CD14-positive monocyte (primary cell): ENCODE measurements around the gene GFOD1. TPM values are rescaled to one million over a fixed set of nuclear protein-coding genes. Genes with fewer than 3 reads are reported as not detected.

ENCODE experiments used
- DNase-seq, 3 donors: peaks; one replicate each; pipeline ENCODE4 v3.0.0-alpha.2; 2011 to 2022
- H2AFZ ChIP-seq: 2 replicates; pipeline ENCODE4 v1.6.0; 2012; ENCODE audit warnings: mild to moderate bottlenecking, low read depth, low read length, inconsistent platforms; ENCODE audit not compliant: insufficient read depth, poor library complexity, severe bottlenecking
- H3K27ac ChIP-seq, 2 donors: 1 replicate in 1 of 2; 2 replicates in 1 of 2; pipeline ENCODE4 v1.5.1; 2012 to 2013; ENCODE audit warnings: low read length in 2 of 2, control low read depth in 1 of 2, inconsistent platforms in 1 of 2, low read depth in 1 of 2, mild to moderate bottlenecking in 1 of 2
- H3K27me3 ChIP-seq, 2 donors: one replicate each; pipeline versions ENCODE4 v1.6.0 to v1.6.1; 2011 to 2013; ENCODE audit warnings: low read length in 2 of 2; ENCODE audit not compliant: control insufficient read depth in 2 of 2, insufficient read depth in 2 of 2
- H3K36me3 ChIP-seq, 2 donors: replicated peaks in 1 of 2; 1 replicate in 1 of 2; 2 replicates in 1 of 2; pipeline versions ENCODE4 v1.5.1 to v1.6.1; 2012 to 2013; ENCODE audit warnings: low read length in 2 of 2, control low read depth in 1 of 2, inconsistent platforms in 1 of 2, mild to moderate bottlenecking in 1 of 2; ENCODE audit not compliant: insufficient read depth in 2 of 2, control insufficient read depth in 1 of 2
- H3K4me1 ChIP-seq, 2 donors: 1 replicate in 1 of 2; 2 replicates in 1 of 2; pipeline versions ENCODE4 v1.5.1 to v1.6.1; 2012 to 2013; ENCODE audit warnings: low read length in 2 of 2, control low read depth in 1 of 2, inconsistent platforms in 1 of 2, mild to moderate bottlenecking in 1 of 2, moderate library complexity in 1 of 2; ENCODE audit not compliant: insufficient read depth in 2 of 2, control insufficient read depth in 1 of 2
- H3K4me2 ChIP-seq: replicated peaks from 2 replicates; pipeline ENCODE3; 2012; ENCODE audit warnings: low read length, moderate library complexity, mild to moderate bottlenecking; ENCODE audit not compliant: poor library complexity, severe bottlenecking; ENCODE audit errors: extremely low read depth
- H3K4me3 ChIP-seq, 3 experiments: fragments of 200-600 bp in 1 of 3; sonication (generic) in 1 of 3; replicated peaks in 1 of 3; 1 replicate in 2 of 3; 2 replicates in 1 of 3; pipeline ENCODE4 v1.5.1; 2011 to 2013; ENCODE audit warnings: low read length in 3 of 3, mild to moderate bottlenecking in 3 of 3, control low read depth in 2 of 3, low read depth in 2 of 3, inconsistent platforms in 1 of 3, moderate library complexity in 1 of 3
- H3K79me2 ChIP-seq: 2 replicates; pipeline ENCODE4 v1.6.0; 2012; ENCODE audit warnings: mild to moderate bottlenecking, control low read depth, inconsistent platforms, low read length, moderate library complexity; ENCODE audit not compliant: insufficient read depth
- H3K9ac ChIP-seq: 2 replicates; pipeline ENCODE4 v1.6.0; 2017; ENCODE audit warnings: low read length, mild to moderate bottlenecking; ENCODE audit not compliant: insufficient read depth, poor library complexity, severe bottlenecking
- H3K9me3 ChIP-seq, 2 donors: replicated peaks in 1 of 2; 1 replicate in 1 of 2; 2 replicates in 1 of 2; pipeline versions ENCODE4 v1.5.1 to v1.6.1; 2012 to 2013; ENCODE audit warnings: low read length in 2 of 2, control low read depth in 1 of 2; ENCODE audit not compliant: control insufficient read depth in 1 of 2, insufficient read depth in 1 of 2
- H4K20me1 ChIP-seq: 2 replicates; pipeline ENCODE4 v1.6.0; 2012; ENCODE audit warnings: mild to moderate bottlenecking, low read length, control low read depth, moderate library complexity; ENCODE audit not compliant: insufficient read depth
- H3K27ac Mint-ChIP-seq, 7 donors: one replicate each; pipeline ENCODE4 v1.8.0; 2020; ENCODE audit warnings: mild to moderate bottlenecking in 7 of 7, mixed read lengths in 7 of 7, moderate library complexity in 6 of 7, inconsistent platforms in 2 of 7
- H3K27me3 Mint-ChIP-seq, 3 donors: one replicate each; pipeline ENCODE4 v1.8.0; 2021 to 2022; ENCODE audit warnings: low read depth in 3 of 3, mild to moderate bottlenecking in 3 of 3, mixed read lengths in 3 of 3, moderate library complexity in 3 of 3, inconsistent platforms in 1 of 3
- H3K36me3 Mint-ChIP-seq, 2 donors: one replicate each; pipeline ENCODE4 v1.8.0; 2020; ENCODE audit warnings: mixed read lengths in 2 of 2, inconsistent platforms in 1 of 2, mild to moderate bottlenecking in 1 of 2
- H3K4me1 Mint-ChIP-seq: one replicate; pipeline ENCODE4 v1.8.0; 2020; ENCODE audit warnings: mild to moderate bottlenecking, mixed read lengths
- H3K4me3 Mint-ChIP-seq, 2 donors: one replicate each; pipeline ENCODE4 v1.8.0; 2020; ENCODE audit warnings: mild to moderate bottlenecking in 2 of 2, mixed read lengths in 2 of 2, moderate library complexity in 1 of 2
- H3K9me3 Mint-ChIP-seq, 7 donors: one replicate each; pipeline ENCODE4 v1.8.0; 2020 to 2022; ENCODE audit warnings: mixed read lengths in 7 of 7, mild to moderate bottlenecking in 6 of 7, moderate library complexity in 6 of 7, inconsistent platforms in 2 of 7
- WGBS: methylation state at CpG from one replicate; pipeline ENCODE4 v1.1.5; 2013; ENCODE audit warnings: missing lambda C conversion rate; ENCODE audit not compliant: insufficient coverage; 5-methylcytosine and 5-hydroxymethylcytosine counted together
- intact Hi-C, 2 donors: fragments of 100-400 bp; cut with micrococcal nuclease; formaldehyde crosslinking; loops; one replicate each; pipeline versions ENCODE4 v1.15.0 to v1.15.1; 2023
- polyA plus RNA-seq, 3 donors: library from polyadenylated mRNA; depleted of rRNA in 1 of 3; unstranded in 2 of 3; stranded (reverse) in 1 of 3; fragments of 300-500 nt in 2 of 3; fragments of >200 nt in 1 of 3; fragmentation: Illumina TruSeq in 2 of 3; gene quantifications; 1 replicate in 2 of 3; 2 replicates in 1 of 3; pipeline ENCODE4 v1.2.3, GENCODE V29; 2012 to 2021
- TF ChIP-seq, protein P1 (sequence below): fragments of 200-600 bp; IDR thresholded peaks from one replicate; pipeline ENCODE4 v1.8.0; 2022; ENCODE audit warnings: antibody characterized with exemption, mild to moderate bottlenecking

Gene GFOD1
- polyA plus RNA-seq, 3 donors, result 2.4 to 8.7 (median 2.4) TPM

DNA sequence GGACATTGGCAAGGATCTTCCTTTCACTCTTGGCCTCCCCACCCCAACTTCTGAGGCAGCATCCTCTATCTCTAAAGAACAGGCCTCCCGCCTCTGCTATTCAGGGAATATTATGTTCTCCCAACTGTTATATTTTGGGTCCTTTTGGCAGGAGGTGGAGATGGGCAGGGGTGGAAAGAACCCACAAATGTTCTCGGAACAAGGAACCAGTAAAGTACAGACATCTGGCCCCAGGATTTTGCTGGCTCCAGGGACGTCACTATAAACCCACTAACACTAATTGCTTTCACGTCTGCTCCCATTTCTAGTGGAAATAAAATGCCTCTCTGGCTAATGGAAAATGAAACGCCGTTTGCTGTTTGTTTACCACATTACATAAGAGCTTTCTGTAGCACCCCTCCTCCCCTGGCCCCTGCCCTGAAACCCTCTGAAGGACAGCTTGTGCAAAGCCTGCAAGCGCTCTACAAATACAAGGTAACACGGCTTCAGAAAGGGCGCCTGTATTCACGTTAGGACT is 81.4 kb downstream of the GFOD1 start:
- Histone ChIP-seq H3K27me3 (no peaks in the 10 kb centered on the region), H3K4me2 (peak overlapping the region; percentile 6), H3K9ac (no peak overlapping the region), H3K27ac (peak overlapping the region; percentile 91 to 98), H2AFZ (peak overlapping the region; percentile 9), H3K4me1 (peaks cover 62 to 78% of the 10 kb centered on the region in 2 donors), H3K79me2 (peaks cover 25% of the 10 kb centered on the region), H3K4me3 (peak overlapping the region in 1 of 3 experiments; percentile 2), H4K20me1 (no peaks in the 10 kb centered on the region), H3K9me3 (no peaks in the 10 kb centered on the region), H3K36me3 (no peaks in the 10 kb centered on the region)
- Mint-ChIP-seq H3K4me1 (peaks cover 67% of the 10 kb centered on the region), H3K27ac (peak overlapping the region; percentile 99 to 100 (median 100)), H3K4me3 (no peak overlapping the region), H3K36me3 (peaks cover 5 to 14% of the 10 kb centered on the region in 2 donors), H3K27me3 (peaks cover 0 to 6% (median 0%) of the 10 kb centered on the region in 3 donors), H3K9me3 (peaks cover 0 to 3% (median 1%) of the 10 kb centered on the region in 7 donors)
- intact Hi-C loops, result loop anchor here in 1 of 2 donors (5.0 to 10.0 kb wide), 2 partner anchors 49 to 121 kb away; no protein-coding TSS in a partner anchor
- WGBS, result 33% methylated on average over 1 of the region's 10 CpGs
- TF ChIP-seq, protein P1, sequence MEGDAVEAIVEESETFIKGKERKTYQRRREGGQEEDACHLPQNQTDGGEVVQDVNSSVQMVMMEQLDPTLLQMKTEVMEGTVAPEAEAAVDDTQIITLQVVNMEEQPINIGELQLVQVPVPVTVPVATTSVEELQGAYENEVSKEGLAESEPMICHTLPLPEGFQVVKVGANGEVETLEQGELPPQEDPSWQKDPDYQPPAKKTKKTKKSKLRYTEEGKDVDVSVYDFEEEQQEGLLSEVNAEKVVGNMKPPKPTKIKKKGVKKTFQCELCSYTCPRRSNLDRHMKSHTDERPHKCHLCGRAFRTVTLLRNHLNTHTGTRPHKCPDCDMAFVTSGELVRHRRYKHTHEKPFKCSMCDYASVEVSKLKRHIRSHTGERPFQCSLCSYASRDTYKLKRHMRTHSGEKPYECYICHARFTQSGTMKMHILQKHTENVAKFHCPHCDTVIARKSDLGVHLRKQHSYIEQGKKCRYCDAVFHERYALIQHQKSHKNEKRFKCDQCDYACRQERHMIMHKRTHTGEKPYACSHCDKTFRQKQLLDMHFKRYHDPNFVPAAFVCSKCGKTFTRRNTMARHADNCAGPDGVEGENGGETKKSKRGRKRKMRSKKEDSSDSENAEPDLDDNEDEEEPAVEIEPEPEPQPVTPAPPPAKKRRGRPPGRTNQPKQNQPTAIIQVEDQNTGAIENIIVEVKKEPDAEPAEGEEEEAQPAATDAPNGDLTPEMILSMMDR, result no peak
- no peak for DNase-seq

DNA sequence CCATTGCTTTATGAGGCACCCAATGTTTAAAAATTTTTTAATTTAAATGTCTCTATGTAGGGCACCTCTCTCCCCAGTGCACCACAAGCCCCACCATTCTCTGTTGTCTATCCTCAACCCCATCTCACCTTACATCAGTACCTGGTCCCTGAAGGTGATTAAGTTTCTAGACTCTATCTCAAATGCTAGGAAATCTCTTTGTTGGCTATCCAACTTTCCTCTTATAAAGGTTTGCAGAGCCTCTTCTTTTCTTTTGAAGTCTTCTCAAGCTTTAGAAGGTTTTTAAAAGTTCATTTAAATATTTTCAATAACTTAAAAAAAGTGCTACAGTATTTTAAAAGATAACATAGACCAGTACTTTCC is 82.5 kb downstream of the GFOD1 start:
- Histone ChIP-seq H3K4me1 (peaks cover 62 to 76% of the 10 kb centered on the region in 2 donors), H3K27me3 (no peaks in the 10 kb centered on the region), H3K36me3 (no peaks in the 10 kb centered on the region), H2AFZ (no peak overlapping the region), H3K79me2 (peaks cover 23% of the 10 kb centered on the region), H3K27ac (peak overlapping the region; percentile 62 to 87), H3K4me2 (no peak overlapping the region), H4K20me1 (no peaks in the 10 kb centered on the region), H3K9ac (no peak overlapping the region), H3K9me3 (no peaks in the 10 kb centered on the region), H3K4me3 (no peak overlapping the region)
- TF ChIP-seq, protein P1, result no peak
- Mint-ChIP-seq H3K4me3 (no peak overlapping the region), H3K9me3 (peaks cover 0 to 3% (median 0%) of the 10 kb centered on the region in 7 donors), H3K36me3 (peaks cover 5 to 14% of the 10 kb centered on the region in 2 donors), H3K4me1 (peaks cover 59% of the 10 kb centered on the region), H3K27me3 (peaks cover 0 to 9% (median 0%) of the 10 kb centered on the region in 3 donors), H3K27ac (peak overlapping the region; percentile 85 to 95 (median 91))
- intact Hi-C loops, result loop anchor here in 1 of 2 donors (5.0 to 10.0 kb wide), 2 partner anchors 50 to 122 kb away; no protein-coding TSS in a partner anchor
- DNase-seq, result no peak
